Uterus (tissue), 2 donors: ENCODE measurements around the gene HTATSF1.

Experiments
- CTCF ChIP-seq, 4 experiments: fragments of 200-600 bp in 2 of 4; fragments of 450-650 bp in 2 of 4; sonication (generic) in 2 of 4; IDR thresholded peaks; one replicate each; pipeline ENCODE4 v1.5.1; 2016 to 2019; ENCODE audit warnings: antibody characterized with exemption in 4 of 4, mild to moderate bottlenecking in 2 of 4, moderate library complexity in 1 of 4
- POLR2A ChIP-seq, 2 donors: fragments of 450-650 bp; IDR thresholded peaks; one replicate each; pipeline ENCODE4 v1.6.1; 2016; ENCODE audit warnings: antibody characterized with exemption in 2 of 2, mild to moderate bottlenecking in 1 of 2, moderate library complexity in 1 of 2

DNA sequence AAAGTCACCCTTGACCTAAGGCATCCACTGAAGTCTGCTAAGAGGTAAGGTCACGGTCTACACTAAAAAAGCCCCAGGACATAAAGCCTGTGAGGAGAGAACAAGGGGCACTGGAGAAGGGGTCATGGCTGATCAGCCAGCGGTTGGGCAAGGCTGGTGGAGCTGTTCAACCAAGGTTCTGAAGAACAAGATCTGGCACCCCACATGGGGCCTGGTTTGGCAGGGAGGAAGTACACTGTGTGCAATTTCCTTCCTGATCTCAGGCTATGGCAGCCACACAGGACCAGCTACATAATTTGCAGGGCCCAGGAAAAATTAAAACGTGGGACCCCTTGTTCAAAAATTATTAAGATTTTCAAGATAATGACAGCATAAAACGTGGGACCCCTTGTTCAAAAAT is 23.7 kb upstream of the HTATSF1 start:
- no peak for TF ChIP-seq CTCF (IDR thresholded peaks at IDR 0.05)
- TF ChIP-seq POLR2A (IDR thresholded peaks at IDR 0.05), result no peak
